ENCODE measurements around the gene DNAH2.

Gene DNAH2

GRCh38 chr17:7880076-7880868 lies 162.7 kb downstream of the DNAH2 start:
- Histone ChIP-seq H3K4me2 (ENCODE audit: low read length) (0 out of 2 replicates have a peak overlapping the region, but pooled peaks have one; percentile 11), H3K79me2 (ENCODE audit: low read length) (peaks cover 1% of the 10 kb centered on the region; the same call in 1 of the 2 replicates), H3K9me3 (ENCODE audit: insufficient read depth, low read length) (no peaks in the 10 kb centered on the region), H4K20me1 (ENCODE audit: insufficient read depth, low read length) (no peaks in the 10 kb centered on the region), H3K9ac (ENCODE audit: low read length) (no peak overlapping the region), H2AFZ (ENCODE audit: low read depth, low read length) (no peak overlapping the region), H3K36me3 (replicated peaks; ENCODE audit: low read depth, low read length) (peaks cover 4% of the 10 kb centered on the region), H3K27me3 (ENCODE audit: low read depth, low read length) (no peaks in the 10 kb centered on the region), H3K4me3 (ENCODE audit: low read length) (no peak overlapping the region), H3K27ac (ENCODE audit: low read length) (no peak overlapping the region), H3K4me1 (ENCODE audit: low read length) (peaks cover 28% of the 10 kb centered on the region)
- TF ChIP-seq EZH2phosphoT487 (IDR thresholded peaks at IDR 0.05; ENCODE audit: low read depth) (no peak), CTCF (IDR thresholded peaks at IDR 0.05; ENCODE audit: low read depth, low read length) (no peak)

- Histone ChIP-seq H3K27me3 (ENCODE audit: low read depth, low read length) (no peaks in the 10 kb centered on the region), H3K9me3 (ENCODE audit: insufficient read depth, low read length) (no peaks in the 10 kb centered on the region), H2AFZ (ENCODE audit: low read depth, low read length) (no peak overlapping the region), H3K4me1 (ENCODE audit: low read length) (peaks cover 28% of the 10 kb centered on the region), H3K27ac (ENCODE audit: low read length) (no peak overlapping the region), H4K20me1 (ENCODE audit: insufficient read depth, low read length) (no peaks in the 10 kb centered on the region), H3K79me2 (ENCODE audit: low read length) (peaks cover 13% of the 10 kb centered on the region), H3K9ac (ENCODE audit: low read length) (no peak overlapping the region), H3K4me2 (ENCODE audit: low read length) (no peak overlapping the region), H3K4me3 (ENCODE audit: low read length) (no peak overlapping the region), H3K36me3 (replicated peaks; ENCODE audit: low read depth, low read length) (peaks cover 4% of the 10 kb centered on the region)
- TF ChIP-seq CTCF (IDR thresholded peaks at IDR 0.05; ENCODE audit: low read depth, low read length) (no peak), EZH2phosphoT487 (IDR thresholded peaks at IDR 0.05; ENCODE audit: low read depth) (no peak)
Measured at GRCh38 chr17:7881276-7882054, 163.9 kb downstream of the DNAH2 start.

- no peak for TF ChIP-seq CTCF (IDR thresholded peaks at IDR 0.05; ENCODE audit: low read depth, low read length)
- TF ChIP-seq EZH2phosphoT487 (IDR thresholded peaks at IDR 0.05; ENCODE audit: low read depth), result no peak
- Histone ChIP-seq H4K20me1 (ENCODE audit: insufficient read depth, low read length) (no peaks in the 10 kb centered on the region), H3K4me1 (ENCODE audit: low read length) (peaks cover 28% of the 10 kb centered on the region), H3K36me3 (replicated peaks; ENCODE audit: low read depth, low read length) (peaks cover 4% of the 10 kb centered on the region), H3K27me3 (ENCODE audit: low read depth, low read length) (no peaks in the 10 kb centered on the region), H3K4me3 (ENCODE audit: low read length) (no peak overlapping the region), H3K9ac (ENCODE audit: low read length) (no peak overlapping the region), H3K27ac (ENCODE audit: low read length) (no peak overlapping the region), H3K9me3 (ENCODE audit: insufficient read depth, low read length) (no peaks in the 10 kb centered on the region), H2AFZ (ENCODE audit: low read depth, low read length) (no peak overlapping the region), H3K79me2 (ENCODE audit: low read length) (peaks cover 19% of the 10 kb centered on the region), H3K4me2 (ENCODE audit: low read length) (no peak overlapping the region)
Measured at GRCh38 chr17:7882068-7882467, 164.5 kb downstream of the DNAH2 start.

- Histone ChIP-seq H3K27me3 (ENCODE audit: low read depth, low read length) (no peaks in the 10 kb centered on the region), H4K20me1 (ENCODE audit: insufficient read depth, low read length) (no peaks in the 10 kb centered on the region), H3K4me3 (ENCODE audit: low read length) (0 out of 2 replicates have a peak overlapping the region, but pooled peaks have one; percentile 77), H3K9ac (ENCODE audit: low read length) (no peak overlapping the region), H3K36me3 (replicated peaks; ENCODE audit: low read depth, low read length) (peaks cover 4% of the 10 kb centered on the region), H3K27ac (ENCODE audit: low read length) (no peak overlapping the region), H3K4me1 (ENCODE audit: low read length) (peaks cover 28% of the 10 kb centered on the region), H2AFZ (ENCODE audit: low read depth, low read length) (no peak overlapping the region), H3K9me3 (ENCODE audit: insufficient read depth, low read length) (no peaks in the 10 kb centered on the region), H3K79me2 (ENCODE audit: low read length) (peaks cover 23% of the 10 kb centered on the region), H3K4me2 (ENCODE audit: low read length) (peak overlapping the region; percentile 89)
- no peak for TF ChIP-seq CTCF (IDR thresholded peaks at IDR 0.05; ENCODE audit: low read depth, low read length)
- no peak for TF ChIP-seq EZH2phosphoT487 (IDR thresholded peaks at IDR 0.05; ENCODE audit: low read depth)
Measured at GRCh38 chr17:7882629-7883028, 165.1 kb downstream of the DNAH2 start.

Data from OCI-LY3 (cell line).